ENCODE measurements around the gene ARPC3.

- TF ChIP-seq POLR2A (IDR thresholded peaks at IDR 0.05): no peak
- no peak for TF ChIP-seq CTCF (IDR thresholded peaks at IDR 0.05)
Observed at GRCh38 chr12:110421159-110421661, 28.9 kb downstream of the ARPC3 start.
